GM21526 (cell line): Measurements from ENCODE around the gene HAUS3.

Experiments
- ATAC-seq: cut with Tn5 transposase; IDR thresholded peaks from one replicate; pipeline ENCODE4 v1.9.1; 2021; ENCODE audit warnings: moderate library complexity; ENCODE audit not compliant: unreplicated experiment, low FRiP score

The HAUS3 gene

DNA sequence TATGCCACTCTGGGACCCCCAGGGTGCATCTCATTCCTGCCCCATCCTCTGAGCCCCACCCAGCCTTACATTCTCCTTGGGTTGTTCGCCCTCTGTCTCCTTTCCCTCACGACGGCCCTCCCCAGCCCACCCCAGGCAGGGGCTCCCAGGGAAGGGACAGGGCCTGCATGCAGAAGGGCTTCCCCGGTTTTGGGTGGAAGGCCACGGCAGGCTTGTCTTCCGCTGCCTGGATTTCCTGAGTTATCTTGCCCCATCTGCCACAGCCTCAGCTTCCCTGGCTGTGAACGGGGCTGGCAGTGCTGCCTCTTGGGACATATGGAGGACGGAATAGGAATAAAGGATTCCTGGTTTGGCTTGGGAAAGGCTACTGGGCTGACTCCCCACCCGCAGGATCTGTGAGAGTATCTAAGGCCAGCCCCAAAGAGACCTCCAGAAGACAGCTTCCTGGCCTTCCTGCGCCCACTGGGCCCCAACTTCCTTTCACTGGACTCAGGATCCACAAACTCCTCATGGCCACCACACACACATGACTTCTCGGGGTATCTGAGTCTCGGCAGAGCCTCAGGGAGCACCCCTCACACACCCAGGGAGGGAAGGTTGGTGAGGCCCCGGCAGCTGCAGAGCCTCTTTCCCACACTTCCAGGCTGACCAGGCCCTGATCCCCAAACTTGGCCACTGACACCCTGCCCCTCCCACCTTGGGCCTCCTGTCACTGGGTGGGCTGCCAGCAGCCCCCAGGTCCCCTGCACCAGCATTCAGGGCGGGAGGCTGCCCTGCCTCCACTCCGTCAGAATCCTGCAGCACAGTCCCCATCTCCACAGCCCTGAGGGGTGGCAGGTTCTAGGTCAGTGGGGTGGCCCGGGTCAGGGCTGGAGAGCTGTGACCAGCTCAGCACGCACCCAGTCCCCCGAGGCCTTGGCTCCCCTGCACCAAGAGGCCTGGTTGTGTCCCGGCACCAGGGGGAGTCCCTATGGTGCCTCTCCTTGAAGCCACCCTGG, 23.5 kb upstream of the HAUS3 start:
- ATAC-seq, result no peak

DNA sequence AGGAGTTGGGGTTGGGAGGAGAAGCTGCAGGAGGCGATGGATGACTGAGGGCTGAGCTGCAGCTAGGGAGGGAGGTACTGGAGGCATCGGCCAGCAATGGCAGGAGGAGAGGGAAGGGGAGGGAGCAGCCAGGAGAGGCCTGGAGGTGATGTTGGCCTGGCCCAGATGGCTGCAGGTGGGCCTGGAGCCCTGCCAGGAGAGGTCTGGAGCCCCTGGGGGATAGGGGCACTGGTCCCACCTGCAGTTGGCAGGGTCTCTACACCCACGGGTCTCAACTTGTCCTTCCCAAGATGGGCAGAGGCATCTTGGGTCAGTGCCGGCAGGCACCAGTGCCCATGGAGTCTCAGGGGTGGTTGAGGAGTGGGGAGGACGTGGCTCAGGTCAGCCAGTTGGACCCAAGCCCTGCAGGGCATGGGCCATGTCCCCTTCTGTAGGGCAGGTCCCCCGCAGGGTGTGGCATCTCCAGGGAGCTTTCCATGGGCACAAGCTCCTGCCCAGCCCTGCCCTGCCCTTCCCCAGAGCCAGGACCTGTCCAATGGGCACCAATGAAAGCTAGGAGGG, 22.6 kb upstream of the HAUS3 start:
- ATAC-seq, result no peak

DNA sequence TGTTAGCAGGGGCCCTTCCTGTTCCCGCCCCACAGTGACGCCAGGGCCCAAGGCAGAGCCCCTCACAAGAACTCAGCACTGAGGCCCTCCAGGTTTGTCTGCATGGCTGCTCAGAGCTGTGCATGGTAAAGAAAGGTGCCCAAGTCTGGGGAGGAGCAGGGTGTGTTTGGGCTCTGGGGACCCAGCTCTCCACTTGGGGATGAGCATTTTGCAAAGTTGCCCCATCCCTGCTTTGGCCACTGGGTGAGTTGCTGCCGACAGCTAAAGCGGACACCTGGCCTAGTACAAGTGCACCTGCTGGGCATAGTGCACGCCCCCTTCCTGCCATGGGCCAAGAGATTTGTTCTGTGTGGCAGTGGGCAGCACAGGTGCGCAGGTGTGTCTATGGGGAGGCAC, 22.0 kb upstream of the HAUS3 start:
- no peak for ATAC-seq

DNA sequence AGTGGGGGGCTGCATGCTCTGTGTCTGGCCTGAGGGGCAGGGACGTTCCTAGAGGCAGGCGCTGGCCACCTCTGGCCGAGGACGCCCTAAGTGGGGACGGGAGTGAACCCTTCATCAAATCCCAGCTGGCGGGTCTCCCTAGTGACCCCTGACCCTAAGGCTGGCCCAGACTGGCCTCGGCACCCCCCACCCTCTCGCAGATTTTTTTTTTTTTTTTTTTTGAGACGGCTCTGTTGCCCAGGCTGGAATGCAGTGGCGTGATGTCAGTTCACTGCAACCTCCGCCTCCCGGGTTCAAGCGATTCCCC, 21.0 kb upstream of the HAUS3 start:
- no peak for ATAC-seq

DNA sequence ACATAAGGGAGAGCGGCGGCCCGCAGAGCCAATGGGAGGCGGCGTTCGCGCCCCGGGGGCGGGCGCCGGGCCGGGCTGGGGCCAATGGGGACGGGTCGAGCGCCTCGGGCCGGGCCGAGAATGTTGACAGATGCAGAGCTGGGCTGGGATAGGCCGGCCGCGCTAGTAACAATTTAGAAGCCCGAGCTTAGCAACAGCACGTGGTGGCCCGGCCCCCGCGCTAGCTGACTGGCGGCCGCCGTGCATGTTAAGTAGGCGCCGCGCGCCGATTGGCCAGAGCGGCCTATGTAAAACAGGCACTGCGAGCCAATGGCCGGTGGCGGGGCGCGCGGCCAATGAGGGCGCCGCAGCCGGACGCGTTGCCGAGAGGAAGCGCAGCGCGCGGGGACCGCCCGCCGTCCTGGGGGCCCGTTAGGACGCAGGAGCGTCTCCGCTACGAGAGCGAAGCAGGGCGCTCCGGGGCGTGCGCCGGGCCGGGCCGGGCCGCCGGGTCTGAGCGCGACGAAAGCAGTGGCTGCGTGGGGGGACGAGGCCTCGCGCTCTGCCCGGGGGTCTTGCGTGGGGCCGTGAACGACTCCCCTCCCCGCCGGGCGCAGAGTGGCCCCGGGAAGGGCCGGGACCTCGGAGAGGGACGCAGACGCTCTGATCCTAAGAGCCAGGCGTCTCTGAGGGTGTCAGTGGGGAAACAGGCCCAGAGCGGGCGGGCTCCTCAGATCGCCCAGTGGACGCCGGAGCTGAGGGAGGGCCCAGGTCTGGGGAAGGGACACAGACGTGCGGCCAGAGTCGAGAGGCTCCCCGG, 20.4 kb upstream of the HAUS3 start:
- ATAC-seq, result peak; percentile 81

DNA sequence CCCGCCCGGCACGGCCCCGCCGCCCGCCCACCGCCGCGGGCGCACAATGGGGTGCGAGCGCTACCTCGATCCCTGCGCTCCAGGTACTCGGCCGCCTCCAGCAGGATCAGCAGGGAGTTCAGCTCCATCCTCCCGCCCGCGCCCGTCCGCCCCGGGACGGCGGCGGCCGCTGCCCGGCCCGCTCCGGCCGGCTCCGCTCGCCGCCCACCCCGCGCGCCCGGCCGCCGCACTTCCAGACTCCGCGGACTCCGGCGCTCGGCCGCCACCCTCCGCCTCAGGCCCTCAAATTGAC, 19.9 kb upstream of the HAUS3 start, which contains the start of gene MXD4:
TSS of gene MXD4 (minus strand) at position 257 of the 292 bp plus-strand sequence. CDS start at position 128, 129 bp downstream.
- peak; percentile 9 for ATAC-seq

DNA sequence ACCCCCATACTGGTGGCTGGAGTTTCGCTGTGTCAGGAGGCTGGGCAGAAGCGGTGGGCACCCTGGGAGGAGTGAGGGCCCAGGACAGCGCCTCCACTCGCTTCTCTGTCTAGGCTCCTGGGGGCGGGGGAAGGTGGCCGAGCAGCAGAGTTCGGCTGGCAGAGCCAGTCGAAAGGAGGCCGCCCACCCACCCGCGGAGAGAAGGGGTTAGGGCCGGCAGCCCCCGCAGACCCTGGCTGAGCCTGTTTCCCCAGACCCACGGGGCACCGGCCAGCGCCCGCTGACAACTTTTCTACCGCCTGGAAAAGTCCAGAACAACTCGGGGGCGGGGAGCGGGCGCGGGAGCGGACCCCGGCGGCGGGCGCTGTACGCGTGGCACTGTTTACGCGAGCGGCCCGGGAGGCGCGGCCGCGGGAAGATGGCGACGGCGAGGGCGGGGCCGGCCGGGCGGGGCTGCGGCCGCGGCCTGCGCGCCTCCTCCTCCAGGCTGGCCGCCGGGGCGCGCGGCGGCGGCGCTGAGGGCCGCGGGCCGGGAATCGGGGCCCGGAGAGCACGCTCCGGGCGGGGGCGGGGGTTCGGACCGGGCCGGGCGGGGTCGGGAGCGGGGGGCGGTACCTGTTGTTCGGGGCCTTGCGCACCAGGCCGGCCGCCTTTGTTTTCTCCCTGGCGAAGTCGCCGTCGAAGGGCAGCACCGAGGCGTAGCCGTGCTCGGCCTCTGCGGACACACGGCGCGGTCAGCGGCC, 19.4 kb upstream of the HAUS3 start:
- peak; percentile 32 for ATAC-seq

DNA sequence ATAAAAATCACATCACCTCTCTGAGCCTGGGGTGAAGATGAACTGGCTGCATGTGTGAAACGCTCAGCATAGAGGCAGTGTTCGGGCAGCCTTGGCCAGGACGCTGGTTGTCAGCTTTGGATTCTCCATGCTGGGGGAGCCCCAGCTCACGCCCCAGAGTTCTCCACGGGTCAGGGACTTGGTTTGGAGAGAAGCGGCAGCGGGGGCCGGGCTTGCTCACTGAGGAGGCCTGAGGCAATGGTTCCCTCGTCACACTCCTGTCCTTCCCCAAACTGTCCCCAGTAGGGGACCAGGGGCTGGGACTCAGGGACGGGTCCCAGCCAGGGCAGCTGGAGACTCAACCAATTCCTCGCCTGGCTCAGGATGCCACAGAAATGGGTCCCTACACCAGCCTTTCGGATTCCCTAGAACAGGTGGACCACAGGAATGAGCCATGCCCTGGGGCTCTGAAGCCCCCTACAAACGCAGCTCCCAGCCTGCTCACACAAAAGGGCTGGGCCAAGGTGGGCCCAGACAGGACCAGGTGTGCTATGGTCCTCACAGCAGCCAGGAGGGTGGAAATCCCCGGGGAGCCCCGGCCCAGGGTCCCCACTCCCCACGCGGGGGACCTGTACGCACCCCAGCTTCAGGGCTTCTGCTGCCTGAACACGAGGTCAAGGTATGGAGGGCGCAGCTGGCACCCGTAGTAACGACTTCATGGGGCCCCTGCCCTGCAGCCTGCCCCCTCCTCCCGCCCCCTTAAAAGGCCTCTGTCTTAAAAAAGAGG, 18.6 kb upstream of the HAUS3 start:
- ATAC-seq, result no peak

DNA sequence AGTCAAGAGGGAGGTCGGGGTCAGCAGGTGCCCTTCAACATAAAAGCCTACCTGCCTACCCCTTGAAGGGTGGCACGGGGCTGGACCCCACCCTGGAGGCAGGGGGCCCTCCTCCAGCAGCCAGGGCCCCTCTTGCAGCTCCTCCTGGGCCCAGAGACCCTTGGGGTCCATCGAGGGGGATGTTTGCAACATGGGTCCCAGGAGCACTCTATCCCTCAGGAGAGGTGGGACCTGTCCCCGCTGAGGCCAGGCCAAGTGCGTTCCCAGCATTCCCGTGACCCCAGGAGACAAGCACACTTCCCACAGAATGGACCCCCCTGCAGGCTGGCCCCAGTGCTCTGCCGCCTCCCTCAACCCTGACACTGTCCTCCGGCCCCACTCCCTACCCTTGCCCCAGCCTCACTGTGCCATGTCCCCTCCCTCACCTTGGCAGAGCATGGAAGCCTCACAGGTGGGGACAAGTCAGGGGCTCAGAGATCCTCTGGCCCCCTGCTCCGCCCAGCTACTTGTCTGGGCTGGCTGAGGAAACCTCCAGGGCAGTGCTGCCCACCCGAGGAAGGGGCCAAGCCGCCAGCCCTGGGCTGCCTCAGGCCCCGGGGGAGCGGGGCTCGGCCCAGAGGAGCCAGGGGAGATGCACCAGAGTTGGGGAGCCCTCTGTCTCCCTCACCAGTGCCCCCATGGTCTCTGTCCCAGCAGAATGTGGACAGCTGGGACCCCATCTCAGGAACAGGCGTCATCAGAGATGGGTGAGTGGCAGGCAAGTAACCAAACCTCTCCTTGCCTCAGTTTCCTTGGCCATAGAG, 17.8 kb upstream of the HAUS3 start:
- no peak for ATAC-seq

DNA sequence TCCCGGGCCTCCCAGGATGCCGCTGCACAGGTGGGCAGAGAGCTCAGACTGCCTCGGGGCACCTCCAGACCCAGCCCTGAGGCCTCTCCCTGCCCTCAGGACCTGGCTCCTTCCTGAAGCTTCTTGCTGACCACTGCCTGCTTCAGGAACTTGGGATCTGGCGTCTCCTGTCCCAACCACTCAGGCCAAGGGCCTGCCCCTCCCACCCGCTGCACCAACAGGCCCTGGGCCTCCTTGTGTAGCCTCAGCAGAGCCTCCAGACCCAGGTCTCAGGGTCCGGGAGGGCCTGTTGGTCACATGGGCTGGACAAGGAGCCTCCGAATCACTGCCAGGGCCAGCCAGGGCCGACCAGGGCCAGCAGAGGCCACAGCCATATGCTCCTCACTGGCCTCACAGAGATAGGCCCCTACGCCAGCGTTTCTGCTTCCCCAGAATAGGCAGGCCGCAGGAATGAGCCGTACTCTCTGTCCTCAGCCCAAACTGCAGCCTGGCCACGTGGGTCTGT, 17.2 kb upstream of the HAUS3 start:
- ATAC-seq, result no peak

DNA sequence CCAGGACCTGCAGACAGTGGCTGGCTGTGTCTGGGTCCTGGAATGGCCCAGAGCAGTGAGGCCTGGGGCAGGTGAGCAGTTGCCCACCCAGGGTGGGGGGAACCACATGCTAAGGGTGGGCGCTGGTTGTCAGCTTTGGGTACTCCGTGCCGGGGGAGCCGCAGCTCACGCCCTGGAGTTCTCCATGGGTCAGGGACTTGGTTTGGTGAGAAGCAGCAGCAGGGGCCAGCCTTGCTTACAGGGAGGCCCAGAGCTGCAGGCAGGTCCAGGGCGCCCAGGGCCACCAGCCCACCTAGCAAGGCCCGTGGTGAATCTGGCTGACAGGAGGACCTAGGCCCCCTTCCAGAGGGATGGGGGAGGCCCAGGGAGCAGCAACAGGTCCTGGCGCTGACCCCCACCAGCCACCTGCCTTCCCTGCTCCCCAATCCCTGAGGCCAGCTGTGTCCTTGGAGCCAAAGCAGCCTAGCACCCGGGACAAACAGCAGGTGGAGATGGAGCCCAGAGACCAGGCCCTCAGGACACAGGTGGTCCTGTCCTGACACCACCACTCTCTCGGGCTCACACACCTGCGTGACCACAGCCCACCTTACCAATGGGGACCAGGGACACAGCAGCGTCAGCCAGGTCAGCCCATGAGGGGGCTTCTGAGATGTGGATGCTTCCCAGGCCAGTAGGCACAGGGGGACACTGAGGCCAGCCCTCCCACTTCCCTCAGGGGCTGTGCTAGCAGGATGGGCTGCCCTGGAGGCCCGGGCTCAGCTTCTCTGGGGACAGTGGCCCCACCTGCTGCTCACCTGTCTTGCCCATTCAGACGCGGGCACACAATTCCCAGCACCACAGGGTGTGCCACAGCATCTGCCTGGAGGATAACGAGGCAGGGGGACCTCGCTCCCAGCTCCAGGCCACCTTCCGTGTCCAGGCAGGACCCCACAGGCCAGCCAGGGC, 16.4 kb upstream of the HAUS3 start:
- no peak for ATAC-seq

DNA sequence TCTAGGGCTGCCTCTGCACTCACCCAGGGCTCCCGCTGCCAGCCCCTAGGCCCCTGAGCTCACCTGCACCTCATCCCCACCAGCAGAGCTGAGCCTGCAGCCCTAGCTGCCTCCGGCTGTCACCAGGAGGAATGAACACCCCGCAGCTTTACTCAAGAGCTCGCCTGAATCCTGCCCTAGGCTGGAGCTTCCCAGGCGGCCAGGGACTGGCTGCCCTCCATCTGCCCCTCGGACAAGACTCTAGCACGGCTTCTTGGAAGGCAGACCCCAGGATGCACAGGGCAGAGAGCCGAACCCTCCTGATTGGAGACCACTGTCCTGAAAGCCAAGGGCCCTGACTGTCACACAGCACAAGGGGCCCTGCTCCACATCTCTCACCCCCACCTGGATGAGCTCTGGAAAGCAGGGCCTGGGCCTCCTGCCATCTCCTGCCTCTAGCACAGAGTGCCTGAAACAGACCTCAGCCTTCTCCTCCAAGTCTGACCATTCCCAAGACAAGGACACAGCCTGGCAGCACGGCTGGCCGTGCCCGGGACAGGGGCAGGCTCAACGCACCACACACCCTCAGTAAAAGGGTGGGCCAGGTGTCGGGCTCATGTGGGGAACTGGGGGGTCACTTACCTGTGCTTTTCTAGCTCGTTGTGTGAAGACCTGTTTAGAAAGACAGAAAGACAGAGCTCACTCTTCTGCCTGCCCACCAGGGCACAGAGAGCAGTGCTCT, 15.6 kb upstream of the HAUS3 start:
- ATAC-seq, result no peak

DNA sequence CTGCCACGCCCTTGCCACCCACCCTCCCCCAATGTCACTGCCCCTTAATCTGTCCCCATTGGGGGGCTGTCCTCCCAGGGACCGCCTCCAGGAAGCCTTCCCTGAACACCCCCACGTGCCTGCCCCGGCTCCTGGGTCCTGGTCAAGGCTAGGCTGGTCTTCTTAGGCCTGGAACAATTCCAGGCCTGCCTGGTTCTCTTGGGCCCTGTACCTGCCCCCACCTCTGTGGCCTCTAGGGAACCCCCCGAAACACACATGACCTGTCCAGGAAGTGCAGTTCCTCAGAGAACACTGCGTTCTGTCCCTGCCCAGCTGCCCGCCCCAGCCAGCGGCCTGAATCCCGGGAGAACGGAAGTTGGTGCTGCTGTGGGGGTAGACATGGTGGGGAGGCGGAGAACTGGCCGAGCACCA, 14.9 kb upstream of the HAUS3 start:
- ATAC-seq, result no peak

DNA sequence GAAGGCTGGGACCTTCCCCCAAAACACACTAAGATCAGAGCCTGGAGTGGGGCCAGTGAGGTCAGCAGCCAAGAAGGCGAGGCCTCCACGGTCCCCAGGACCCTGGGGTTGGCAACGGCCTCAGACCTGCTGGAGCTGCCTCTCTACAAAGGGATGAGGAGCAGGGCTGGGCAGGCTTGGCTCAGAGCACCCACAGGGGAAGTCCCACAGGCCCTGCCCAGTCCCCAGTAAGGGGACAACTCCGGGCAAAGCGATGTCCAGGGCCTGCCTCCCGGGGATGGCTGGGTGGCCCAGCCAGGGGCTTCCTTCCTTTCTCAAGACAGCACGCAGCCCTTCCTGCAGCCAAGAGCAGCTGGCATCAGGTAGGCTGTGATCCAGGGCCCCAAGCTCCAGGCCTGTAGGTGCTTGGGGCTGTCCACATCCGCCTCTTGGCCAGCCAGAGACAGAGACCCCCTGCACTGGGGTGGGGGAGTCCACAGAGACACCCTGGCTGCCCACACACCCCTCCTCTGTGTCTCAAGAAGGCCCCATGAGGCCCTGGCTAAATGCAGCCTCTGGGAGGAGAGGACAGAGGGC, 14.3 kb upstream of the HAUS3 start:
- ATAC-seq, result no peak

DNA sequence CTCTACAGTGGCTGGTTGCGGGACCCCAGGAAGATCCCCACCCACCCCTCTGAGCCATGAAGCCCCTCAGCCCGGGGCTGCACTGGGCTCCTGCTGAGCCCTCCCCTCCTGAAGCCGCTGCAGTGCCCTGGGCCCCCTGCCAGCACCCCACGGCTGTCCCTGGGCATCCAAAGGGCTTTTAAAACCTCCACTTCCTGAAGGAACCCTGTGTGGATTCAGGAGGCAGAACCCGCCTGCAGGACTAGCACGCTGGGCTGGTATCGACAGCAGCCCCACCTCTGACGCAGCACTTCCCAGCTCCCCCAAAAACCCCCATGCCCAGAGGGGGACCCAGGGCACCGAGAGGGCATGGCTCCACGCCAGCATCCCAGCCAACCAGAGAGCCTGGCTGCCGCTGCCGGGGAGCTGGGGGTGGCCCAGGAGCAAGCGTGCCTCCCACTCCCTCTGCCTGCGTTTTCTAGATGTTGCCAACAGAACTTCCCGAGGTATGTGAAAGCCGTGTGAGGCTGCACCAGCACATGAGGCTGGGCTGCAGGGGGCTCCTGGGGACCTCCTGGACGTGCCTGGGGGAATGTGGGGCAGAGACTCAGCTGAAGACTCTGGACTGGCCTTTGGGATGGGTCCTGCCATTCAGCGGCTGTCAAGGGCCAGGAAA, 13.7 kb upstream of the HAUS3 start:
- no peak for ATAC-seq

DNA sequence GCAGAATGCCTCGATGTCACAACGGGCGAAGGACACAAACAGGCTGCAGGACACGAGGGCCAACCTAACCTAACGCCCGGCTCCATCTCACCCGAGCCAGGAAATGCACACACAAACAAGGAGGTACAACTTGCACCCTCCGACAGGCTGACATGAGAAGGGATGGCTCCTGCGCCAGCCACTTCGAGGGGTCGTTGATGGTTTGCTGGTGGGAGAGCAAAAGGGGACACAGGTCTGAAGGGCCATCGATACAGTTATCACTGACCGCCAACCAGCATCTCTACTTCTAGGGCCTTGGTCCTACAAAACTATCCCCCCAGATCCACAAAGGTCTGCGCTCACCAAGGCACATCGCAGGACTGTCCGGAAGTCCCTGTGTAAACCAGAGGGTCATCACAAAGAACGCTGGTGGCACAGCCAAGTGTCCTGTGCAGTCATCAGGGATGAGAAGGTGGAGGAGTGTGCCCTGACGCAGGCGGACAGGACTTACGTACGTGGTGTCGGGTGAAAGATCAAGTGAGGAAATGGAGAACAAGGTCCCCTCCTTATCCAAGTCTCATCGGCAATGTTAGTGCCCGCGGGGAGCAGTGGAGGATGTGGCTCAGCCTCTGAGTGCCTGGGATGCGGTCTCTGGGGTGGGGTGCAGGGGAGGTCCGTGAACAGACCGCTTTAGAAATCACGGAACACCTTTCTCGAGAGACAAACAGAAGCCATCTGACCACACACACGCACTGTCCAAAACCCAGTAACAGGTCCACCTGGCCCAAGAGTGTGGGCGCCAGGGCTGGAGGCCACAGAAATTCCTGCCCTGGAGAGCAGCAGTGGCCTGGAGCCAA, 13.0 kb upstream of the HAUS3 start:
- no peak for ATAC-seq
